Left renal pelvis (tissue), 4 donors: ENCODE results near the gene RNLS. TPM values are rescaled to one million over a fixed set of nuclear protein-coding genes. Genes with fewer than 3 reads are reported as not detected.

Source experiments
- DNase-seq, 4 donors: peaks; one replicate each; pipeline ENCODE4 v3.0.0-alpha.2; 2013; ENCODE audit warnings: low read depth in 4 of 4, low spot score in 3 of 4
- polyA plus RNA-seq, 4 donors: library from polyadenylated mRNA; unstranded; fragments of 120-200 nt; gene quantifications; one replicate each; pipeline ENCODE4 v1.2.1, GENCODE V29; 2013; ENCODE audit not compliant: insufficient read length in 4 of 4

The RNLS gene
- polyA plus RNA-seq, 4 donors: 6.8 to 17.6 (median 15.8) TPM

DNA sequence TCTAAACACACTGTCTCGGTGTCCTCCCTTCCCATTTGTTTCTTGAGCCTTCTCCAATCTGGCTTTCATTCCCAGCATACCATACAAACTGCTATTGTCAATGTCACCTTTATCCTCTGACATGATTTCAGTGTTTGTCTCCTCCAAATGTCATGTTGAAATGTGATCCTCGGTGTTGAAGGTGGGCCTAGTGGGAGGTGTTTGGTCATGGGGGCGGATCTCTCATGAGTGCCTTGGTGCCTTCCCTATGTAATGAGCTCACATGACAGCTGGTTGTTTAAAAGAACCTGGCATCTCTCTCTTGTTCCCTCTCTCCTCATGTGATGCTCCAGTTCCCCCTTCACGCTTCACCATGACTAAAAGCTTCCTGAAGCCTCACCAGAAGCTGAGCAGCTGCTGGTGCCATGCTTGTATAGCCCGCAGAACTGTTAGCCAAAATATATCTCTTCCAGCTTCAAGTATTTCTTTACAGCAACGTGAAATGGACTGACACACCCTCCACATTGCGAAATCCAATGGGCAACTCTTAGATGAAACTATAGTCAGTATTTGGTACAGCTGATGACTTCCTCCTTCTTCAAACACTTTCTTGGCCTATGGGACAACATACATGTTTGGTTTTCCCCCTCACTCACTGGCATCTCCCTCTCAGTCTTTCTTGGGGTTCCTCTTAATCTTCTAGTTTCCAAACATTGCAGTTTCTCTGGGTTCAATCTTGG lies 27.8 kb downstream of the RNLS start:
- no peak for DNase-seq

DNA sequence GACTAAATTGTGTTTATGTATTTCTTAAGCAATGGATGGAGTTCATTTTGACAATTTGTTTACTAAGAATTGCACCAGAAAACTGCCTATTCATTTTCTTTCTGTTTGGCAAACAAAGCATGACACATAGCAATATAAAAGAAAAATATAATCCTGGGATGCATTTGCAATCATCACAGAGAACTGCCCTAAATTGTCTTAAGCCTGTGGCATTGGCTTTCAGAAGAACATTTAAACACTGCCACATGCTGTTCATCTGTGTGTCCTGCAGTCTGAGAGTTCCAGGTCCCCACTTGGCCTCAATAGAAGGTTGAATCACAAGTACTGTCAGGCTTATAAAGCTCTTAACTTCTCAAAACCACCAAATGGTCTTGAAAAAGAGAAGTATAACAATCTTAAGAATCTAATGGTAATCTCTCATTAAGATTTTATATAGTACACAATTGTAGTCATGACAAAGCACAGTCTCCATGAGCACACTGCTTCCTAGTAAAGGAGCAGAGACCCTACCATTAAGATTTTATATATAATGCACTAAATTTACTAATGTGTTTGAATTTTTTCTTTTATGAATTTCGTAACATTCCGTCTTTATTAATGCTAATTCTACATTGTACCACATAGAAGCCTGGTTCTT lies 29.9 kb downstream of the RNLS start:
- peak in 2 of 4 donors; percentile 32 to 40 for DNase-seq

DNA sequence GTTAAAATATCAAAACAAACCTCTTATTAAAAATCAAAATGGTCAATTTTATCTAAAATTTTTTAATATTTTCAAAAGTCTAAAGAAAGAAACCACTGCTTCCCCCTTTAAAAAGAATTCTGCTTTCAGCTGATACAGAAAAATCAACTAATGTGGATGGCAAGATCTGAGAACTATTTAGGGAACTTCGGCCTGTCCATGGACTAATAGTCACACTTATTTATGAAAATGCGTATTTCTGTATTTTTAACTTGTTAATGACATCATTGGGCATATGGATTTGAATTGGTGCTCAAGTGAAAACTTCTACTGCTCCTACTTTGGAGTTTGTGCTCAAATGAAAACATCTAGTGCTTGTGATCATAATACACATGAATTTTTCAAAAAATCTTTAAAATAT lies 31.9 kb downstream of the RNLS start:
- DNase-seq: no peak

DNA sequence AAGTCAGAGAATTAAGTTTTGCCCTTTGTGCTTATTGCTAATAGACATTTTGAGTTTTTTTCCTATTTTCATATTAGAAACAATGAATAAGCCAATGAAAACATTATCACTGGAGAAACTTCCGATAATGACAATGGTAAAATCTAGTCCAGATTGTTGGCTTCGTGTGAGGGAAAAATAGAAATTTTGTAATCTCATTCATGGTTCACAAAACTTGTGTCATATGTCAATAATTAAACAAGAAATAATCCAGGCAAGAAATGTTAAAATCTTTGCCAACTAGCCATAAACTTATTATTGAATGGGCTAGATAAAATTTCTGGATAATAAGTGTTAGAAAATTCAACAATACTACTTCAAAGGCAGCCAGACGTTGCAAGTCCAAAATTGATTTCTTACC lies 36.6 kb downstream of the RNLS start:
- no peak for DNase-seq

DNA sequence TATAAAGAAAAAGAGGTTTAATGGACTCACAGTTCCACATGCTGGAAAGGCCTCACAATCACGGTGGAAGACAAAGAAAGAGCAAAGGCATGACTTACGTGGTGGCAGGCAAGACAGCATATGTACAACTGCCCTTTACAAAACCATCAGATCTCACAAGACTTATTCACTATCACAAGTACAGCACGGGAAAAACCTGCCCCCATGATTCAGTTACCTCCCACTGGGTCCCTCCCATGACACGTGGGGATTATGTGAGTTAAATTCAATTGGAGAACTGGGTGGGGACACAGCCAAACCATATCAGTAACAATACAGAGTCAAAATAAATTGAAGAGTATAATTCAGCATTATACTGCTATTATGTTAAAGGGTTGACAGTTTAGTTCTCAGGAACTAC lies 37.8 kb downstream of the RNLS start:
- DNase-seq: no peak

DNA sequence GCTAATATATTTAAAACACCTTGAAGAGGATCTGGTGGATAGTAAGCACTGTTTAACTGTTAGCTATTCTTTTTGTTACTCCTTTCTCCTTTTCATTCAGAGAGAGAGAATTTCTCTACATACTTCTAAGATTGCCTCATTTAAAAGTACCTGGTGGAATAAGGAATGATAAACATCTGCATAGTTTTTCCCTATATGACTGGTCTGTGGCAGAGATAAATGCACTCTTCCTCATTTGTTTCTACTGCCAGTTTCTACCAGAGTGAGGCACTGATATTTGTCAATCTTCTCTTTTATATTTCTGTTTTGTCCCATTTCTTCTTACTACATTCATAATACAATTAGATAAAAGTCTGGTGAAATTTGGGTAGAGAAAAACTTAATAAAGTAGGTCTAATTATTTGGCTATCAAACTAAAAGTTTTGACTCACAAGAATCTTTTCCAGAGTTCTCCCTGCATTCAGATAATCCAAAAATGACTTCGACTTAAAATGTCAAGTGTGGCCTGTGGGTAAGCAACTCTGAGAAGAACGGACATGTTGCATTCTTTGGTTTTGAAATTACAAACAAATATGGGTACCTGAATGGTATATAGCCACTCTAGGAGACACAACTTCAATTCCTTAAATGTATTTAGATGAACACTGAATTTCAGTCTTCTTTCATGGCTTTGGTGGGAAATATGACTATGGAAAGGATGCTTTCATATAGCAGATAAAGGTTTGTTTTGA lies 38.8 kb downstream of the RNLS start:
- no peak for DNase-seq

DNA sequence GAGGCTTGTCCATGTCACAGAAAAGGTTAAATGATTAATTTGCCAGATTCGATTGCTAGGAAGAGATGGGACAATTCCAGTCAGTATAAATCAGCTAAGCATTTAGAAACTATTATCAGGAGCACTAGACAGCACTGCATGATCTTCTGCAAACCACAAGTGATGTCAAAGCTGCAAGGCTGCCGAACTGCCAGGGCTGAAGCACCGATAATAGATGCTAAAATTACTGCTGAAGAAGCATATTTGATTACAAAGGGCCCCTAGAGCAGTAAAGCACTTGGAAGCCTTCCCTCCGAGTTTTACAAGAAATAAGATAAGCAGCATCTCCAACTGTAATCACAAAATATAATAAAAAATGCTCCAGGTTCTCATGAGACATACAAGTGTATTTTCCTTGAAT lies 40.6 kb downstream of the RNLS start:
- no peak for DNase-seq

DNA sequence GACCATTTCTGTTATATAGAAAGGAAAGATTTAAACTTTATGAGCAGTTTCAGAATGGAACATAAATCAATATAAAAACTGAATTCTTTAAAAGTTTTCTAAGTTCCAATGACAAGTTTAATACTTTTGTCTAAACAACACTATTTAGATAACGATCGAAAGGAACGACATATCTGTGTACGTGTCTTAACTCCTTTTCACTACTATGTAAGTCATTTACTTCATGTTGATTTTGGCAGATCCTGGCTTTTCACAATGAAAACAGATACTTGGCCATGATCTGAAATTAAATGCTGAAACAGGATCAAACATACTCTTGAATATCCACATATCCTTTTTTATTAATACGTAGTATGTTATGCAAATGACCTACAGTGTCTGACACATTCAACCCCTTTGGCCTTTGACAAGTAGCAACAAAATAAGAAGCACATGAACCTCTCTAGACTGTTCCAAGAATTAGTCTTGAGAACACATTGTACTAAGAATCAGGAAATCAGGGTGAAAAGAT lies 41.9 kb downstream of the RNLS start:
- DNase-seq: peak in 2 of 4 donors; percentile 39 to 43

DNA sequence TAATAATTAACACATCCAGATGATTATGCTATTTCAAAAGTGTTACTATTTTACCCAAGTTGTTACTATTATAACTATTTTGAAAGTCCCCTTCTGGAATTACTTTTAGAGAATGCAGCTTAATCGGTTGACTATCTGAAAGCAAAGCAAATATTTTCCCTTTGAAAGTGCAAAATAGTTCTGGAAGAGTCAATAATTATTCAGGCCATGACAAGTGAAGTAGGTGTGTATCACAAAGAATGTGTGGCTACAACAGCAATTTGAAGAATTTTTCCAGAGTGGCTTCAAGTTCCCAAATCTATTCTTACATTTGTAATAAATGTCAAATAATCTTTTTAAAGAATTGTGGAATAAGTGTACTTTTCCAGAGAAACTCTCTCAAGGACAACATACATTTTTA lies 42.8 kb downstream of the RNLS start:
- DNase-seq: no peak

DNA sequence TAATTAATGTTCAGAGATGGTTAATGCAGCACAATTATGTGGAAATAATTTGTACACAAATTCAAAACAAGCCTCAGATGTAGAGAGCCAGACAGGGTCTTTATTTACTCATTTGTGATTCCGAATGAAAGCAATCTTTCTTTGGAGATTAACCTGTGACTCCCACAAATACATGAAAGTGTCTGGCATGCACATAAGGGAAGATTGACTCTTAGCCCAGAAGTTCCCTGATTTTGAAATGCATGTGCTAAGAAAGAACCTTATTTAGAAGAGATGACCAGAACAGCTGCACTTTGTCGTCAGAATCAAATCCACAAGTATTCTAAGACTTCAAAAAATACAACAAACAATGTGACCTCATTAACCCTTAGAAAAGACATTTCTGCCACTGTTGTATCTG lies 45.1 kb downstream of the RNLS start:
- no peak for DNase-seq

DNA sequence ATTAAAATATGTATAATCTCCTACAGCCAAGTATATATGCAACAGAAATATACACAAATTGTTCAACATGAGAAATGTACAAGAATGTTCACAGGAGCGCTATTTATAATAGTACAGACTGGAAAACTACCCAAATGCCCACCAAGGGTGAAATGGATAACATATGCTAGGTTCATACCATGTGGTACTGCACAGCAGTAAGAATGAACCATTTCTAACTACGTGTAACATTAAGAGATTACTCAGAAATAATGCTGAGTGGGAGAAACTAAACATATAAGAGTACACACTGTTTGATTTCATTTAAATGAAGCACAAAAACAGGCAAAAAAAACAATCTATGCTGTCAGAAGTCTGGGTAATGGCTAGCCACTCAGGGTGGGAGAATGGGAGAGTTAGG lies 45.8 kb downstream of the RNLS start:
- no peak for DNase-seq

DNA sequence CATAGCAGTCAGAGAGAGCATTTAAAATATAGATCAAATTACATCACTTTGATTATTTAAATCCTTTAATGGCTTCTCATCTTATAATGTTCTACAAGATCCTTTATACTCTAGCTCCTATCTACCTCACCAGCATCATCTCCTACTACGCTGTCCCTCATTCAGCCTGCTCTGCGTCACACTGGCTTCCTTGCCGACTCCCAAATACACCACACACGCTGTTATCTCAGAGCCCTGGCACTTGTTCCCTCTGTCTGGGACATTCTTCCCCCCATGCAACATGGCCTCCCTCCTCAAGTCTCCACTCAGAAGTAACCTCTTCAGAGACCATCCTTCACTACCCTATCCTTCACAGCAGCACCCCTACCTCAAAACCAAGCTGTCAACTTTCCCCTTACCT lies 46.7 kb downstream of the RNLS start:
- no peak for DNase-seq

DNA sequence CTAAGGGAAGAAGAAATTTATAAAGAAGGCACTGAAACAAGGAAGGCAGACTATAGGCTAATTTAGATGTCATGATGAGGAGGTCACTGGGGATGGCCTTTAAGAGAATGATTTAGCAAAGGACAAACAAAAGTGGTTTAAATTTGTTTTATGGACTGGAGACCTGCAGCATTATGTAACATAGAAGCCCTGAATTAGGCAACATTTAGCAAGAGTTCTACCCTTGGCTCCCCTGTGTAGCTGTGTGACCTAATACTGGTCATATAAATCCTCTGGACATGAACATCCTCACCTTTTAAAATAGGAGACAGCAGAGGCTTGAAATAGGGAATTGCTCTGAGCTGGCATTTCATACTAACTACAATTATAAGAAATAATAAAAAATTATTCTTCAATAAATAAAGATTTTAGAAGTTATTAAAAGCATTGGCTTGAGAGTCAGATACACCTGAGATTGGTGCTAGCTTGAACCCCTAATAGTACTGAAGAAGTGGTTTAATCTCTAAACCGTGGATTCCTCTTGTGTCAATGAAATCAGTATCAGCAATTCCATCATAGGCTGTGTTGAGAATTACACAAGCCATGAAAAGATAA lies 48.9 kb downstream of the RNLS start:
- DNase-seq: no peak

DNA sequence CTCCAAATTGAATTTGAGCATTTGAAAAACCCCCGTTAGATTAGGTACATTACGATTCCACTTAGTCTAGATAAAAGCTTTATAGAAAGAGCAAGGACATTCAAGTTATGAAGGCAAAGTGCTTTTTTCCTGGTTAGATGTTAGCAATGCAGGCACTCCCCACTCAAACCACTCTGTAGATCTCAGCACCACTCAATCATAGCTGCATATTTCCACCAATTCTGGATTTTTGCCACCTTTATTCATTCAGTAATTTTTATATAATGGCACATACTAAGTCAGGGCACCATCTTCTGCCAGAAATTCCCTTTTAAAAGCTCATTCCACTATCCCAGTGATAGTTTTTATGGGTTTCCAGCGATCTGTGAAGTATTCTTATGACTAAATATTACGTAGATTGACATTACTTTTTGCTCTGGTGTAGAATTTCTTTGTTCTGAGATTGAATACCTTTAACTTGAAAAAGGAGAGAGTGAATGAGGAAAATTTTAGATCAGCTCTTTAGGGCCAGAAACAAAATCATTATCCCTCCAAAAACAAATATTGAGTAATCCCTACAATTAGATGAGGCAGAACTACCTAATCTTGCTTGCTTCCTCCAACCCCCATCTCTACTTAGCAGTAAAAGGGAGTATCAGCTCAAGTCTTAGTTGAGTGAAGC lies 51.6 kb downstream of the RNLS start:
- no peak for DNase-seq

DNA sequence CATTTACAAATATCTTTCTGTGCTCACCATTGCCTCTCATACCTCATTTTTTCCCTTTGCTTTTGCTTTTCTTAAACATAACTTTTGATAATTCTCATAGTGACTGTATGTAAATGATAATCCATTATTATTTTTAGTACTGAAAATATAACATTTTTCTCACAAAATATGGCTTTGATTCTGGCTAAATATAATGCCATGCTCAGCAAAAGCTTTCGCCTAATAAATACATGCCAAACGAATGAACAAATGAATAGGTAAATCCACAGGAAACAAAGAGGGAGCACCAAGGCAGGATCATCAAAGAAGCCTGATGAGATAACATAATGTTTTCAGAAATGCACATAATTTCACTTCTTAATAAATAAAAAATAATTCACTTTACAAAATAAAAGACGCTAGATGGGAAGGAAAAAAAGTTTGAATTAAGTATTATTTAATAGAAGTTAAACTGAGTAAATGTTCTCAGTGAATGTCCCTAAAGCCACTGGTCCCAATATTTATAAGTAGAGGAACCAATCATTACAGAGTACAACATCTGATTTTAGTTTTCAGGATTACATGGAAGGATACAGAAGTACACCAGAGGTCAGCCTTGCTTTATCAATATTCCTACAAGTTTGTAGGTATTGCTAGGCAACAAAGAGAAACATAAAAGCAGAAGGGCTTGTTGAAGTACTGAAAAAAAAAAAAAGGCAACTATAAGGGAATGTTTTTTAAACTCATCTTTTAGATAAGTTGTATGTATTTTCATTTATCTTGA lies 52.3 kb downstream of the RNLS start:
- DNase-seq: no peak

DNA sequence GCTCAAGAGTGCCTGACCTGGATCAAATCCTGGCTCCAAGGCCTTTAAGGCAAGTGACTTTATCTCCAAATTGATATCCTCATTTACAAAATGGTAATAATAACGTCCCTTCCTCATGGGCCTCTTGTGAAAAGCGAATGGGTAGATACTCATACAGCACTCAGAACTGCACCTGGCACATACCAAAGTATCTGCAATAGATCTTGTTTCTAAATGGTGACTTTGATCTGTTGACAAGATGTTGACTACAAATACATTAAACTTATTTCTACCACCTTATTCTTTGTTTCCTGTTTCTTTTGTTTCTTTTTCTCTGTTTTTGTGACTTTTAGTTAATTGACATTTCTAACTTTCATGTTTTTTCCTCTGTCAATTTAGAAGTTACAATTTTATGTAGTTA lies 53.0 kb downstream of the RNLS start:
- no peak for DNase-seq

DNA sequence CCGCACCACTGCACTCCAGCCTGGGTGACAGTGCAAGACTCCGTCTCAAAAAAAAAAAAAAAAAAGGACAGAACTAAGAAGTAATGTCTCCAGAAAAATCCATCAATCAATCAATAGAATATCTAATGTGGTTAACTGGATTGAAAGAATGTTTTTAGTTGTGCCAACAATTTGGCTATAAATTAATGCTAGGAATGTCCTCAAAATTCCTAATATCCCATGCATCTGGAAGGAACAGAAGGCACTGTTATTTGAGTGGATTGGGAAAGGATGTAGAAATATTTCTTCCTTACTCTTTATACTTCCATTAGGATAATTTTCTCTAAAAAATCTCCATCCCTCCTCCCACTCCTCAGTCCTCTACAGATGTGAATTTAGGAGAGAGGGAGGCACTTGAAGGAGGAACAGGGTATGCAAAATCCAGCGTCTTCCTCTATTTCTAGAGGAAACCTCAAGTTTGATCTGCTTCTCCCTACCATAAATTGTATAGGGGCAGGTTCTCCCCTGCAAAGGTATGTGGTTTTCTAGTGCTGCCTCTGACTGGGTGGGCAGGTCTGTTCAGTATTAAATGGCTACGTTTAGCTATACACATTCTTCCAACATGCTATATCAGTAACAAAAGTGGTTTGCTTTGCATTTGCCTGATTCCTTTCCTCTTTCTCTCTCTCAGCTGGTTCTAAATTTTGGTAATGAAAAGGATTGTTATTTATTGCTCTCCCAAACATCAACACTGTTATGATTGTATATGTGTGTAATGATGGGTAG lies 54.1 kb downstream of the RNLS start:
- no peak for DNase-seq

DNA sequence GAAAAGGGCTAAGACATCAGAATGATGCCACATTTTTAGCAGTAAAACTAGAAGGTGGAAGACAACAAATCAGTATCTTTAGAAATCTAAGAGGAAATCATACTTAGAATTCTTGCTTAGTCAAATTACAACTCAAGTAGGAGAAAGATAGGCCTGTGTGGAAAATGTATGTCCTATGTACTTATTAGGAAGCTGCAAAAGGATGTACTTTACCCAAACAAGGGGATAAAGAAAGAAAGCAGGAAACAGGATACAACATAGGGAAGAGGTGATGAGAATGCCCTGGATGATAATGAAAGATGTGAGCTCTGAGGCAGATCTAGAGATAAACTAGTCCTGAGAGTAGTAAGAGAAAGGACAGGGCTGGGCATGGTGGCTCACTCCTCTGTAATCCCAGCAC lies 54.9 kb downstream of the RNLS start:
- no peak for DNase-seq

DNA sequence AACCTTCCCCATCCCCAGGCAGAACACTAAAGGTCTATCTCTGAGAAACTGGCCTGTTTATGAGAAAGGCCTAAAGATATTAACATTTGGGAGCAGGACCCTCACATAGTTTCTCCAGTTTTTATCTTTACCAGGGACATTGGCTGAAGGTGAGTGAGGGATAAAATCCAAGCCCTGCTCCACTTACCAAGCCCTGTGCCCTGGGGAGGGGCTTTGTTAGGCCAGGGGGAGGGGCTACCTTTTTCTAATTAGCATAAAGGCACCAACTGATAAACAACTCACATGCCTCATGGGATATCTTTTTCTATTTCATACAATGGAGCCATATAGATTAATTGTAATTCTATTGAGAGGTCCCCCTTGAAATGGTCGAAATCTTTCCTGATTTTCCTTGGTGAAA lies 55.9 kb downstream of the RNLS start:
- no peak for DNase-seq
